ENCODE results near the gene MARCOL.

MARCOL gene

GRCh38 chr5:148238418-148238794 is at the start of gene MARCOL:
Gene MARCOL (plus strand): TSS chr5:148238525. CDS start chr5:148238598, 73 bp downstream.
- DNase-seq (ENCODE audit: low read depth) = no peak

DNA sequence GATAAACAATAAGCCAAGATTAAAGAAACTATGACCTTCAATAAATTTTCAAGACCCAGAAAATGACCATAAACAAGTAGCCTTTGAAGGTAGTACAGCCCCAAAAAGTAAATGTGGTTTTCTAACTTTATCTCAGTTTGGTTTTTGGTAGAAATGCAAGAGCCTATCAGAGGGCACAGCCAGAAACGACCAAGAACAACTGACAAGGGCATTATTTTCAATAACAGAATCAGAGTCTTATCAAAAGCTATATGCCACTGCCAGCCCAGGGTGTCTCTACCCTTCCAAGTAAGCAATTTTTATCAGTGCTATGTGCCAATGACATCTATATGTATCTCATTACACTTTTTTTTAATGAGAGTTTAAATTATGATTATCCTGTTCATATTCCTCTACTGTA is 47.3 kb upstream of the MARCOL start:
- no peak for DNase-seq (ENCODE audit: low read depth)

GRCh38 chr5:148193202-148193601 is 45.1 kb upstream of the MARCOL start:
- DNase-seq (ENCODE audit: low read depth) = no peak

- no peak for DNase-seq (ENCODE audit: low read depth)
These were observed 37.2 kb upstream of the MARCOL start for GRCh38 chr5:148201151-148201550.

GRCh38 chr5:148202531-148203203 is 35.7 kb upstream of the MARCOL start, which contains the start of gene SPINK6:
Gene SPINK6 (plus strand): TSS chr5:148203042. CDS start chr5:148203097, 55 bp downstream.
- no peak for DNase-seq (ENCODE audit: low read depth)

- no peak for DNase-seq (ENCODE audit: low read depth)
These were observed 33.1 kb upstream of the MARCOL start for GRCh38 chr5:148205044-148205806.

- no peak for DNase-seq (ENCODE audit: low read depth)
These were observed 32.5 kb upstream of the MARCOL start for GRCh38 chr5:148205865-148206264.

DNA sequence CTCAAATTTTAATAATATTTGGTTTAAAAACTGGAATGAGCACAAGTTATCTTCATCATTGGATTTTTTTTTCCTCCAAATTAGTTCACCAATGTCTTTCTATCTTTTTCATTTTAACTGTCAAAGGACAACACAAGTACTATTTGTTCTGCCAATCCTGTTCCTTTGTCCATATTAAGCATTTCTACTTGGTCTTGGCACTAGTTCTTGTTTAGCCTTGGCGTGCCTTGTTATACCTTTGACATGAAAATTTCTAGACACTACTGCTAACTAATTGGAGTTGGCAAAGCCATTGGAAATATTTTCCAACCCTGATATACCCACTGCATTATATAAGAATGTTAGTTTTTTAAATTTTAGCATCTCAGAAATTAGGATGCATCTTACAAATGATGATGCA is 31.7 kb upstream of the MARCOL start:
- DNase-seq (ENCODE audit: low read depth) = no peak

DNA sequence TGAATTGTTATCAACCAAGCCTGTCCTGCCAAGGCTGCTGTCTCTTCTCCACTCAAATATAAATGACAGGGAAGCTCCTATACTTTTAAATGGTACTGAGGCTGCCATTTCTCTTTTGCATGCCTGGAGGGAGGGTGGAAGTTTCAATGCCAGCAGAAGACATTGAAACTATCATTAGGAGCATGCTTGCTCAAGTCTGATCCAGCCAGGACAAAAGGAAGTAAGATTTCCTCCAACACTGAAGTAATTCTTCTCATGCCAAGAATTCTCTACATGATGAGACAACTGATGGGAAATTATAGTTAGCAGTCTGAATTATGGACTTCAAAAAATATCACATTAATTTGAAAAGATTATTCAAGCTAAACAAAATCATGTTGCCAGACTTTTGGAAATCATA is 30.1 kb upstream of the MARCOL start:
- DNase-seq (ENCODE audit: low read depth) = no peak

DNA sequence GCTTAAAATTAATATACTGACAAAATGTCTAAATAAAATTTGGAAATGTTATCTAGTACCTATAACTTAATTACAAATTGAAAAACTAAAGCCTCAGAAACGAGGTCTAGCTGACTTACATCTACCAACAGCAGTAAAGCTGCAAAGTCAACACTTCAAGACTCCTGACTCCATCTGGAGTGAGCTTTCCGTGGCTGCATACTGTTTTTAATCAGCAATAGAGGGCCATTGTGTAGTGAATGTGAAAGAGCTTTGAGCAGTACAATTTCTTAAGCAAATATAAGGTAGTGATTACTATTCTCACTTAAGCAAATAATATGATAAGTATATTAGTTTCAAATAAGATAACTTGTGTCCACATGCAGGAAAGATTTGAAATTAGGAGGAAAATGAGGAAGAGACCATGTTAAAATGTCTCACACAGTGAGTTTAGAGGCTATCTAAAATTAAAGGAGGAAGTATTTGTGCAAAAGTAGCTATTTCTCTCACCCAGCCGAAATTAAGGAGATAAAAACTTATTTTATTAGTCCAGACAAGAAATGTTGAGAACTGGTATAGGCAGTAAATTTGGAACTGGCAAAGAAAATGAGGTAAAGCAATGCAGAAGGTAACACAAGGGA is 29.1 kb upstream of the MARCOL start:
- DNase-seq (ENCODE audit: low read depth) = no peak

- DNase-seq (ENCODE audit: low read depth) = no peak
These were observed 23.6 kb upstream of the MARCOL start for GRCh38 chr5:148214665-148215185.

GRCh38 chr5:148221508-148221907 is 16.8 kb upstream of the MARCOL start:
- DNase-seq (ENCODE audit: low read depth) = no peak

DNA sequence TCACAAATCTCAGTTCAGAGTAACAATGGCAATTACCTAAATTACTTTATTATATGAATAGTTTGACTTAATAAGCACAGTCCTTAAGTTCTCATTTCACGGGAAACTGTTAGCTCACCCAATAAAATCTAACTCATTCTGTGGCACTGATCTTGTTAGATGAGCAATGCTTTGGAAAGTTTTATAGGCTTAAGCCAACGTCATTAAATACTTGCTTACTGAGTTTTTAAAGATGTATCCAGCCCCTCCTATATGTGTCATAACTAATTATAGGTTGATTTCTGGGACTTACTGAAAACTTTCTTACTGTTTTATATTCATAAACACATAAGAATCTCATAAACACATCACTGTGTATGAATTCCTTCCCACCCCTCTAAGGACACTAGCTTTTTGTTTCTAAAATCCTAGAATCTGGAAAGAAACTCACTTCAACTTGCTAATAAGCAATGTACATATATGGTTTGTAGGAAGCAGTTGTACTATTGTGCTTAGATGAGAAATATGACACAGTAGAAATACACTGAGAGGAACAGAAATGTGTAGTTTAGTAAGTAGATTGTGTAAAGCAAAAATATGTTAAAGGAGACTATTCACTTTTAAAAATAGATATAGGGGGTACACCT is 14.1 kb upstream of the MARCOL start:
- no peak for DNase-seq (ENCODE audit: low read depth)

DNA sequence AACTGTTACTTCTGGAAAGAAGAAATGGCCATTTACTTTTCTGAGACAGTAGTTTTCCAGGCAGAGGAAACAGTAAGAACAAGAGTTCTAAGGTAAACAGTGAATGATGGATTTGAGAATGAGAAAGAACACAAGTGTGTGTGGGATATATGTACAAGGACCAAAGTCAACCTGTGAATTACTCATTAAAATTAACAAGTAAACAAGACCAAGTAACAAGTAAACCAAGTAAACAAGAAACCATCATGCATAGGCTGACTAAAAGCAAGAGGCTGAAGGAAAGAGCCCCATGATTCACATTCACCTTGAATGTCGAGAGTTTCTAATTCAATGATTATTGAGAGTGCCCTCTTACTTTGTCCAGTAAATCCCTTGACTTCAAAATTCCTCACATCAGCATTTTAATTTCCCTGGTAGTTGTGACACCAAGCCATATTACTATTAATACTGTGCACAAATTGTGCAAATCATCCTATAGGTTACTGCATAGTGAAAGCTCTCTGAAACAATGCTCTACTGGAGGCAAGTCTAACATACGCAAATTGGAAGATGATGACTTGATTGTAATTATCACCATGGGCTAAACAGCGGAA is 9.8 kb upstream of the MARCOL start:
- no peak for DNase-seq (ENCODE audit: low read depth)

DNA sequence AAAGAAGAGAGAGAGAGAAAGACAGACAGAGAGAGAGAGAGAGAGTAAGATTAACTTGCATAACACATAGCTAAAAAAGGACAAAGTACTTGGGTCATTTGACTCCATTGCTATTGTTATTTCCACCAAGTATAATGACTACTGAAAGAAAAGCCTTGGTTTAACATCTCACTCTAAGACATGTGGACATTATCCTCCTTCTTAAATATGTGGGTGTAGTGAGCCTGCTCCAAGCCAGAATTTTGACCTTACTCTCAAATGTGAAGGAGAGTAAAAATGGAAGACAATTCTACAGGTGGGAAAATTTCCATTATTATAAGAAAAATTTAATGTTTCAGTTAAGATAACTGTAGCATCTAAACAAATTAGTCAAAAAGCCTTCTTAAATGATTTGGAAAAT is 8.5 kb upstream of the MARCOL start:
- no peak for DNase-seq (ENCODE audit: low read depth)

DNA sequence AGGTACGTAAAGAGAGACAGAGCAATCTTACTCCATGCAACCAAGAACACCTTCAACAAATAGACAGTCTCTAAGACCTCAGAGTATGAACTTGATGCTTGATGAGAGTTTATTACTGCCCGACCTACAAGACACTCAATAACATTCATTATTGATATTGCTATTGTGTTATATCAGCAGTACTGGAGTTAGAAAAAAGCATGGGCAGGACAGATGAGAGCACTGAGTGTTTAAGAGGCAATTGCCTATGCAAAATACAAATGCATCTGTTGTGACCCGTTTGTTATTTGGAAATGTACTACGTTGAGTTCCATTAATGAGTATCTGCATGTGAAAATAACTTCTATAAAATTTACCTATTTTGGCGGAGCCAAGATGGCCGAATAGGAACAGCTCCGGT is 8.1 kb upstream of the MARCOL start:
- no peak for DNase-seq (ENCODE audit: low read depth)

DNA sequence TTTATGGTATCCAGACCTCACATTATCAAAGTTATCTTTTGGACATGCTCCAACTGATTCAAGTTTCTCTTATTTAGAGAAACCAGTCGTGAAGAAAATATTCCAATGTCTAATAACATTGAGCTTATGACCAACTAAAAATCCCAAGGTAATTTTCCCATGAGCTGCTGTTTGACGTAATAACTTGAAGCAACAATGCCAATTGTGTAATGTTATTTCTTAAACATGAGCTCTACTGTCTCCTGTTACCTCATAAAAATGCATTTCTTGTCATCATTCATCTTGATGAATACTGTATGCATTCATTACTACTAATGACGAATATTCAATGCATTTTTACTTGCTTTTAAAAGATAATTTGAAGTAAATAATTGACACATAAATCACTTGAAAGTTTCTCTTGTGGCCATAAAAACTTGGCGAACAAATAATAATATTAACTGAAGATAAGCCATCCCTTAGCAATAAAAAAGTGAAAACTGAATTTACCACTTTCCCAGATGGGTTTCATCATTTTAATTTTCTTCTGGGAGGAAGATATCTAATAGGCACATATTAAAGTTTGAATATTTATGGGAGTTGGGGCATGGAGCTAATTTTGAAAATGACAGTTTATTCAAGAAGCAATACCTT is 424 bp upstream of the MARCOL start:
- DNase-seq (ENCODE audit: low read depth) = no peak

GRCh38 chr5:148248894-148249293 is 10.6 kb downstream of the MARCOL start:
- DNase-seq (ENCODE audit: low read depth) = no peak

DNA sequence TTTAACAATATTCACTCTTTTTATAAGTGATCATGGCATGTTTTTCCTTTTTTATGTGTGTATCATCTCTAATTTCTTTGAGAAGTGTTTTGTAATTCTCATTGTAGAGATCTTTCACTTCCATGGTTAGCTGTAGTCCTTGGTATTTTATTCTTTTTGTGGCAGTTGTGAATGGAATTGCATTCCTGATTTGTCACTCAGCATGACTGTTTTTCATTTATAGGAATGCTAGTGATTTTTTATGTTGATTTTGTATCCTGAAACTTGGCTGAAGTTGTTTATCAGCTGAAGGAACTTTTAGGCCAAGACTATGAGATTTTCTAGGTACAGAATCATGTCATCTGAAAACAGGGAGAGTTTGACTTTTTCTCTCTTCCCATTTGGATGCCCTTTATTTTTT is 17.1 kb downstream of the MARCOL start:
- DNase-seq (ENCODE audit: low read depth) = no peak

DNA sequence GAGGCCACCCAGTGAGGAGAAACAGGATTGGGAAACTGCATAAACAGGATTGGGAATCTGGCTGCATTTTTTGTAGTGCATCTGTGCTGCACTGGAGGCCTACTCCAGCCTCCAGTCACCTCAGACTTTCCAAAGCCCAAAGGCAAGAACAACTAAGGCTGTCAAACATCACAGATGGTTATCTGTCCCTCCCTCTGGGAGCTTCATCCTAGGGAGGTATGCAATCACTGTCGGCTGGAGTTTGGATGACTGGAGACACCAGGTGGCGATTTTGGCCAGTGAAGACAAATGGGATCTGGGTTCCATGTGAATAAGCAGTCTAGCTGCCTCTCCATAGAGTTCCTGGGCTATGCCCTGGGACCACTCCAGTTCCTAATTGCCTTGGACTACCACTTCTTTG is 21.0 kb downstream of the MARCOL start:
- DNase-seq (ENCODE audit: low read depth) = no peak

DNA sequence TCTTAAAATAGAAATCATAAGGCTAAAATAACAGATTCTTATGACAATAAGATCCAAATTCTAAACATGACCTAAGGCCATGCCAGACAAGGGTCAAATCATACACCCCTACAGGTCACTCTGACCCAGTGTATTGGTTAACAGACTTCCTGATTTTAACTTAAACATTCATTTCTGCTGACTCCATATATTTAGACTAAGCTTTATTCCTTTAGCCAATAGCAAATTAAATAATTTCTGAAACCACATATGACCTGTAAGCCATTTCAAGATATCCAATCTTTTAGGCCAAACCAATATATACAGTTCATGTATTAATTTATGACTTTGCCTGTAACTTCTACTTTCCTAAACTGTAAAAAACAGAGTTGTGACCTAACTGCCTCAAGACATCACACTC is 22.9 kb downstream of the MARCOL start:
- no peak for DNase-seq (ENCODE audit: low read depth)

- no peak for DNase-seq (ENCODE audit: low read depth)
These were observed 29.6 kb downstream of the MARCOL start for GRCh38 chr5:148267962-148268361.

All from amniotic epithelial cell (primary cell).